ENCODE measurements around the gene PBRM1.

The PBRM1 gene

GRCh38 chr3:52703341-52703740, 17.6 kb upstream of the PBRM1 start:
- no peak for DNase-seq

- DNase-seq: no peak
Observed at GRCh38 chr3:52697632-52697965, 11.9 kb upstream of the PBRM1 start.

GRCh38 chr3:52696830-52697631, 11.3 kb upstream of the PBRM1 start:
- DNase-seq: no peak

DNA sequence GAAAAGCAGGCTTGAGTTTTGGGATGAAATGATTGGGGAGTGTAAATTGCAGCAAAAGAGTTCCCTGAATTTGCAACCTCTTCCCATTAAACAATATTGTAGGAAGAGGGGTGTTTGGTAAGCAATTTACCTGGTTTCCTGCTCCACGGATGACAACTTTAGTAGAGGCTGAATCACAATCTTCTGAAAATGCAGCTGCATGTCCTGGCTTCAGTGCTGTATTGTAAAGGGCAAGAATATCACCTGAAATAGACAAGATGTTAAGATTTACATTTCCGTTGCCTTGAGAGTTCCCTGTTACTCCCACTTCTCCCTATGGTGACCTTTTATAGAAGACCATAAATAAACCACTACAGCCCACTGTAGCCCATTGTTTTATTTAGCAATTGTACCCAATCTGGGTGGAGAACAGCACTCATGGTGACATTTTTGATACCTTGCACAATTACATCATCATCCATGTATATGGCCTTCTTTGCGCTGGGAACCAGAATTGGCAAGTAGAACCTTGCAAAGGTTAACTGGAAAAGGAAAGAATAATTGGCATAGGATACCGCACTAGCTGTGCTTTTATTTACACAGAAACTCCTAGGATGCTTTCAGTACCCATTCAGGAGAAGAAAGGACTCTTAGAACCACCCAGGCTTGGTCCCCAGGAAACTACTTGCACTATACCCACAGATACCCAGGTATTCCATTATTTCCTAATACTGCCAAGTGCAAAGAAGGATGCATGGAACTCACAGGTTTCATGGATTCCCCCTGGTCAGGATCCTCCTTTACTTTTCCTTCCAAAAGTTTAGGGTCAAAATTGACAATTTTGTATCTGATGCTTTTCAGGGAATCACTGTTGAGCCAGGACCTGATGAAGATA, 10.3 kb upstream of the PBRM1 start:
- DNase-seq: no peak

GRCh38 chr3:52694528-52695189, 8.9 kb upstream of the PBRM1 start:
- DNase-seq: no peak

DNA sequence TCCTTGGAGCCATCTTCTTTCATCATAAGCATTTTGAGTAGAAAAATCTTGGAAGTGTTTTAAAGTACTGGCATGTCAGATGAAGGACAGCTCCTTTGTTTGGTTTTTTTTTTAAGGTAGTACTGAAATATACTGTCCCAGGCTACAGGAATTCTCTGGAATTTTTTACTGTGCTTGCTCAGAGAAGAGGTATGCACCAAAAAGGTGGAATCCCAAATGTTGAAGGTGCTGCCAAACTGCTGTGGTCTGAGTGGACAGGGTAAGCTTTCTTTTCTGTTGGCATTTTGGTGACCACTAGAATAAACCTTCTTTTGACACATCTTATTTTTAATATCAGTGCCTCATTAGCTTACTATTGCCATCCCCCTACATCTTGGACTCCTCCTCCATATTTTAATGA, 7.4 kb upstream of the PBRM1 start:
- DNase-seq: no peak

GRCh38 chr3:52690560-52690959, 4.8 kb upstream of the PBRM1 start:
- no peak for DNase-seq

GRCh38 chr3:52689151-52689550, 3.4 kb upstream of the PBRM1 start:
- no peak for DNase-seq

- DNase-seq: no peak
Observed at GRCh38 chr3:52688266-52688665, 2.6 kb upstream of the PBRM1 start.

DNA sequence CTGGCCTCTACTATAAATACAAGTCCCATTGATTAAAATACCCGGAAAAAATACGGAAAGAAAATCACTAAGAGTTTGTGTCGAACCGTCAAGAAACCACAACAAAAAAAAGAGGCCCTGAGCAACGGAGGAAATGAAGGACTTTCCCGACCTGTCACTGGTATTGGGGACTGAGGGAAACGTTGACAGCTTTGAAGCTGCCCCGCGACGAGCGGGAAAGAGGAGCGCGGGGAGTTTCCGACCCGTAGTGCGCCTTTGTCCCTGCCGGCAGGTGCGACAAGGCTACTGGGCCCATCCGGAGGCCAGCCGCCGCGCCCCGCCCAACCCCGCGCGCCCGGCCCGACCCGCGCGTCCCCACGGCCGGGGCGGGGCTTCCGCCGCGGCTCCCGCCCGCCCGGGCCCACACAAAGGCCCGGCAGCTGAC, 416 bp downstream of the PBRM1 start:
- peak; percentile 79 for DNase-seq

- no peak for DNase-seq
Observed at GRCh38 chr3:52684184-52684583, 1.5 kb downstream of the PBRM1 start.

GRCh38 chr3:52683611-52684010, 2.1 kb downstream of the PBRM1 start:
- DNase-seq: no peak

DNA sequence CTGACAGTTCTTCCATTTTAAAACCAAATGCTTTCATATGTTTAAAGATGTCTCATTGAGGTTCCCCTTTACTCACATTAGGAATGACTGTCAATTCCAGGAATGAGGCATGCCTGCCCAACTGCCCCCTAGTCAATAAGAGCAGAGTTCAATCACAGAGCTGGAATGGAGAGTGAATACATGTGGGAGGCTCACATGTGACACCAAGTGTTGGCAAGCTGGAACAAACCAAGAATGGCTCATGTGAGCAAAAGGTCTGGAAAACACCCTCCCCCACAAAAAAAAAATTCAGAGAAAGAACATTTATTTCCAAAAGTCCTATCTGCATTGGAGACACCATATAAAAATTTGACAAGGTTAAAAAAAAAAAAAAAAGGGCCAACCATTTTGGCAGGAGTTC, 3.7 kb downstream of the PBRM1 start:
- DNase-seq: peak; percentile 74

- peak; percentile 65 for DNase-seq
Observed at GRCh38 chr3:52681596-52681995, 4.1 kb downstream of the PBRM1 start.

DNA sequence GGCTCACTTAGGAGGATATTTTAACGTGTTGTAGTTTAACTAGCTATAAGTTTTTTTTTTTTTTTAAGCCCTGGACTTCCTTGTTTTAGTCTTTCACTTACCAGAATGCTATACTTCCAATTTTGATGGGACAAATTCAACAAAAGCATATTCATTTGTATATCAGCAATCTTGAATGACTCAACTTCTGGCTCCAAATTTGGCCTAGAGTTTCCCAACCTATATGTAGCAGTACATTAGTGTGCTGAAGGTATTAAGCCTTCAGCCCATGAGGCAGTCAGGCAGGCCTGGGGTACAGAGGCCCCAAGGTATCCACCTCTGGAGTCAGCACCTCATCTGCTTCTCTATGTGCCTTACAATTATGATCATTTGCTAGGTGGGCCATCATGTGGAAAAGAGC, 5.9 kb downstream of the PBRM1 start:
- peak; percentile 47 for DNase-seq

GRCh38 chr3:52679199-52679538, 6.5 kb downstream of the PBRM1 start:
- peak; percentile 47 for DNase-seq

DNA sequence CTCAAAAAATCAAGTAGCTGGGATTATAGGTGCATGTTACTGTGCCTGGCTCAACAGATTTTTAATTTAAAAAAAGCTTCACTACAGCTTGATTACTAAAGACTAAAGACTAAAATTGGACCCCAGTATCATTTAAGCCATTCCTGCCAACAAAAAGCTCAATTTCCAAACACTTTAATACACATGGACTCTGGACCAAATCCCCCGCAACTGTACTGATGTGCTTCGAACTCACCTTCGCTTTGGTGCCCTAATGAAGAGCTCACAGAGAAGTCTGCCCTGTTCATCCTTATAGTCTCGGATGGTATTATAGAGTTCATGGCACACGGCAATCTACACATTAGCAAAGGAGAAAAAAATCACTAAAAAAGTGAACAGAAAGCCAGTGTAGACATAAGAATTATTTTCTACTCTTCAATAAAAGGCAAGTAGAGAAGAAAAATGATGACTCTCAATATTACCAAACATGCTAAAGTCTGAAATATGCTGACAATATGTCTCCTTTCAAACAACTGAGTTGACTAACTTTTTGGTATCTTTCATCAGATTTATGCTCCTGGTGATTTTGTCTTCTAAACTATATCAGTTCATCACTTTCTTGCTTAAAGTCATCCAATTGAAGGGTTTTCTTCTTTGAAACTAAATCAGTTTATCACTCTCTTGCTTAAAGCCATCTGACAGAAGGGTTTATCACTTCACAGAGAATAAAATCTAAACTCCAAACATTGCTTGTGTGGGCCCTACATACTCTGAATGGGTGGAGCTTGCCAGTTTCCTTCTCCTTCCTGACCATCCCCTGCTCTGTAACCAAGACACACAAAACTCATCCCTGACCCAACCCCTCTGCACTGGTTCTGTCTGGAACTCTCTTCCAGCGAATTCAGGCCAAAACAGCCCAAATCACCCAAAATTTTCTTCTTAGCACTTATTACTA, 7.2 kb downstream of the PBRM1 start:
- peak; percentile 19 for DNase-seq

DNA sequence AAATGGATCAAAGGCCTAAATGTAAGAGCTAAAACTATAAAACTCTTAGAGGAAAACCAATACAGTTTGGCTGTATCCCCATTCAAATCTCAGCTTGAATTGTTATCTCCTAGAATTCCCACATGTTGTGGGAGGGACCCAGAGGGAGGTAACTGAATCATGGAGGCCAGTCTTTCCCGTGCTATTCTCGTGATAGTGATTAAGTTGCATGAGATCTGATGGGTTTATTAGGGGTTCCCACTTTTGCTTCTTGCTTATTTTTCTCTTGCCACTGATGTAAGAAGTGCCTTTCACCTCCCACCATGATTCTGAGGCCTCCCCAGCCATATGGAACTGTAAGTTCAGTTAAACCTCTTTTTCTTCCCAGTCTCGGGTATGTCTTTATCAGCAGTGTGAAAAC, 9.5 kb downstream of the PBRM1 start:
- DNase-seq: peak; percentile 43

GRCh38 chr3:52671676-52672075, 14.0 kb downstream of the PBRM1 start:
- no peak for DNase-seq

DNA sequence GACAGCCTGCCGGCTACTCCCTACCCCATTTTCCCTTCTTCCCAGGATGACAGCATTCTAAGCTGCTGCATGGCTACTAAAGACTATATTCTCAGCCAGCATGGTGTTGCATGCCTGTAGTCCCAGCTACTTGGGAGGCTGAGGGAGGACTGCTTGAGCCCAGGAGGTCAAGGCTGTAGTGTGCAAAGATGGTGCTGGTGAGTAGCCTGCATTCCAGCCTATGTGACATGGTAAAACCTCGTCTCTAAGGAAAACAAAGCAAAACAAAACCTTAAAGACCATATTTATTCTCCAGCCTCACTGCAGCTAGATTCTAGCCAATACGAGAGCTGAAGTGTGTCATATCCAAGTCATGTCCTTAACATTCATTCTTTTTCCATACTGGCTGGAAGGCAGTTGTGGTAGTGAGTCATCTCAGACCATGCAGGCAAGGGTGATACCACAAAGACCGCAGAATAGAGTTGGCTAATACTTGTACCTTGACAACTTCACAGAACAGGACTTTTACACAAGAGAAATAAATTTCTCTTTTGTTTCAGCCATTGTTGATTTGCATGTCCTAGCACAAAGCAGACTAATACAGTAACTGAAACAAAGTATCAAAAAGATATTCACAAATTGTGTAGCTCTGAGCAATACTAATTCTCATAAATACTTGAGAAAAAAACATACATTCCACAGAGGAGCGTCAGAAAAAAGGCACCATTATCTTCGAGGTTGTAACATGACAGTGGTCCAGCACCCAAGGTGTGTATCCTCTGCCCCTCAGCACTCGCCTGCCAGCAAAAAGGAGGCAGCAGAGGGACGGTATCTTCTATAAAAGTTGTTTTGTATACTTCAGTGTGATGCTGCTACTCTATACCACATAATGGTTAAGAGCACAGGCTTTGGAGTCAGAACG, 14.8 kb downstream of the PBRM1 start:
- DNase-seq: peak; percentile 80

DNA sequence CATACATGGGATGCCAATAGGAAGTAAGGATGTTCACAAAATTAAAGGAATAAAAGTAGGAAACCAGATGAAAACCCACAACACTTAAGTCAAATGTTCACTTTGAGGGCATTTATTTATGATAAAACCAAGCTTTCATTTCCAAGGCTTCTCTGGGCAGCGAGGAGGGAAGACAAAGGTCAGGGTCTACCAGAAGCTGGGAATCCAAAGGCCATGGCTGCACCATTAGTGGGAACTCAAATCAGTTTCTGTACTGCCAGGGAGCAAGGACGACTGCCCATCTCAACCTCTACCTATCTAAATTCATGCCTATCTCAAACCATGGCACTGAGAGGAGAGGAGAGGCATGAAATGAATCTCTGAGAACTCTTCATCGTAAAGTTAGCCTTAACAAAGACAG, 22.6 kb downstream of the PBRM1 start:
- DNase-seq: no peak

DNA sequence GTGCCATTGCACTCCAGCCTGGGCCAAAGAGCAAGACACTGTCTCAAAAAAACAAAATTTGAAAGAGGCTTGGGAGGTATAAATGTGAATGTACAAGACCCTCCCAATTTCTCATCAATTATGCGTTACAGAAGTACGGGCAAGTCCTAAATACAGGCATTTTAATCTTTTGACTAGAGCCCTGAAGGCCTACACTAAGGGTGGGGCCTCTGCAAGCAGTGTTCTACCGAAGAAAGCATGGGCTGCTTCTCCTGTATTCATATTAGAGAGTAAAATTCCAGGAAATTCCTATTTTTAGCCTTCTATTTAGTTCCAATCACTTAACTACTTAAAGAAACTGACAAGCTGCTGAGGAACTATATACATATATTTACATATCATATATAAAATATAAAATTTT, 25.7 kb downstream of the PBRM1 start:
- no peak for DNase-seq

Measured in inflammatory macrophage treated with lipopolysaccharide for 4 hours (primary cell).